Fibroblast of lung (primary cell): ENCODE data around the gene ALDH3A1. TPM values are rescaled to one million over a fixed set of nuclear protein-coding genes. Genes with fewer than 3 reads are reported as not detected.

ENCODE experiments used
- DNase-seq, 2 donors: peaks; one replicate each; pipeline versions ENCODE4 v3.0.0 to v3.0.0-alpha.2; 2010; ENCODE audit warnings: low read depth in 2 of 2
- H2AFZ ChIP-seq: 2 replicates; pipeline ENCODE4 v1.5.1; 2012; ENCODE audit warnings: low read length, control low read depth, inconsistent platforms
- H3K27ac ChIP-seq: 2 replicates; pipeline ENCODE4 v1.5.1; 2011; ENCODE audit warnings: low read length, control low read depth; ENCODE audit not compliant: insufficient read depth
- H3K27me3 ChIP-seq: 2 replicates; pipeline ENCODE4 v1.5.1; 2011; ENCODE audit warnings: mild to moderate bottlenecking, low read length; ENCODE audit not compliant: control insufficient read depth, insufficient read depth
- H3K36me3 ChIP-seq: 2 replicates; pipeline ENCODE4 v1.5.1; 2011; ENCODE audit warnings: low read length; ENCODE audit not compliant: control insufficient read depth, insufficient read depth
- H3K4me1 ChIP-seq: 2 replicates; pipeline ENCODE4 v1.5.1; 2011; ENCODE audit warnings: low read length; ENCODE audit not compliant: control insufficient read depth, insufficient read depth; ENCODE audit errors: extremely low read depth
- H3K4me2 ChIP-seq: 2 replicates; pipeline ENCODE4 v1.5.1; 2011; ENCODE audit warnings: low read length, control low read depth; ENCODE audit not compliant: insufficient read depth; ENCODE audit errors: extremely low read depth
- H3K4me3 ChIP-seq, 4 experiments: fragments of 200-600 bp in 1 of 4; sonication (generic) in 1 of 4; replicated peaks in 1 of 4; 2 replicates each; pipeline ENCODE4 v1.5.1; 2011 to 2016; ENCODE audit warnings: low read length in 4 of 4, low read depth in 3 of 4, mild to moderate bottlenecking in 3 of 4, control low read depth in 2 of 4, inconsistent platforms in 1 of 4, mixed read lengths in 1 of 4; ENCODE audit not compliant: insufficient read depth in 1 of 4; ENCODE audit errors: control extremely low read depth in 1 of 4
- H3K79me2 ChIP-seq: 2 replicates; pipeline ENCODE4 v1.5.1; 2012; ENCODE audit warnings: mild to moderate bottlenecking, low read length, inconsistent platforms; ENCODE audit not compliant: control insufficient read depth, insufficient read depth
- H3K9ac ChIP-seq: 2 replicates; pipeline ENCODE4 v1.5.1; 2011; ENCODE audit warnings: mild to moderate bottlenecking, low read length, control low read depth; ENCODE audit not compliant: insufficient read depth
- H3K9me3 ChIP-seq: 2 replicates; pipeline ENCODE4 v1.5.1; 2012; ENCODE audit warnings: low read depth, low read length; ENCODE audit not compliant: control insufficient read depth, insufficient read depth
- H4K20me1 ChIP-seq: 2 replicates; pipeline ENCODE4 v1.5.1; 2011; ENCODE audit warnings: low read length; ENCODE audit not compliant: control insufficient read depth, insufficient read depth; ENCODE audit errors: extremely low read depth
- EZH2 ChIP-seq: IDR thresholded peaks from 2 replicates; pipeline ENCODE4 v1.5.1; 2012; ENCODE audit warnings: low read length, control low read depth, mild to moderate bottlenecking; ENCODE audit errors: missing control alignments
- polyA minus RNA-seq: library from RNA; depleted of rRNA, polyadenylated mRNA; stranded (reverse); fragments of >200 nt; gene quantifications from 2 replicates; pipeline ENCODE4 v1.2.3, GENCODE V29; 2011; ENCODE audit warnings: low replicate concordance
- polyA plus RNA-seq, 2 donors: library from polyadenylated mRNA; depleted of rRNA in 1 of 2; stranded (reverse) in 1 of 2; unstranded in 1 of 2; fragments of >200 nt; gene quantifications; 2 replicates each; pipeline ENCODE4 v1.2.1, GENCODE V29; 2011 to 2012; ENCODE audit warnings: missing spikeins in 1 of 2
- total RNA-seq: library from RNA; depleted of rRNA; stranded (reverse); fragments of >200 nt; gene quantifications from 2 replicates; pipeline ENCODE4 v1.2.1, GENCODE V29; 2014
- TF ChIP-seq, protein P1 (sequence below), 2 donors: IDR thresholded peaks in 1 of 2; conservative IDR thresholded peaks in 1 of 2; 1 replicate in 1 of 2; 2 replicates in 1 of 2; pipeline ENCODE4 v1.5.1; 2011 to 2012; ENCODE audit warnings: low read length in 2 of 2, control low read depth in 1 of 2, inconsistent platforms in 1 of 2, low read depth in 1 of 2, mild to moderate bottlenecking in 1 of 2

The ALDH3A1 gene
- total RNA-seq (under 0.01 and 0.17 TPM in 2 replicates), polyA plus RNA-seq (0.12 and 1.0 TPM in 2 replicates), polyA minus RNA-seq (0.33 and 2.6 TPM in 2 replicates)
- polyA plus RNA-seq (2012): 0.22 and 2.0 TPM in 2 replicates

DNA sequence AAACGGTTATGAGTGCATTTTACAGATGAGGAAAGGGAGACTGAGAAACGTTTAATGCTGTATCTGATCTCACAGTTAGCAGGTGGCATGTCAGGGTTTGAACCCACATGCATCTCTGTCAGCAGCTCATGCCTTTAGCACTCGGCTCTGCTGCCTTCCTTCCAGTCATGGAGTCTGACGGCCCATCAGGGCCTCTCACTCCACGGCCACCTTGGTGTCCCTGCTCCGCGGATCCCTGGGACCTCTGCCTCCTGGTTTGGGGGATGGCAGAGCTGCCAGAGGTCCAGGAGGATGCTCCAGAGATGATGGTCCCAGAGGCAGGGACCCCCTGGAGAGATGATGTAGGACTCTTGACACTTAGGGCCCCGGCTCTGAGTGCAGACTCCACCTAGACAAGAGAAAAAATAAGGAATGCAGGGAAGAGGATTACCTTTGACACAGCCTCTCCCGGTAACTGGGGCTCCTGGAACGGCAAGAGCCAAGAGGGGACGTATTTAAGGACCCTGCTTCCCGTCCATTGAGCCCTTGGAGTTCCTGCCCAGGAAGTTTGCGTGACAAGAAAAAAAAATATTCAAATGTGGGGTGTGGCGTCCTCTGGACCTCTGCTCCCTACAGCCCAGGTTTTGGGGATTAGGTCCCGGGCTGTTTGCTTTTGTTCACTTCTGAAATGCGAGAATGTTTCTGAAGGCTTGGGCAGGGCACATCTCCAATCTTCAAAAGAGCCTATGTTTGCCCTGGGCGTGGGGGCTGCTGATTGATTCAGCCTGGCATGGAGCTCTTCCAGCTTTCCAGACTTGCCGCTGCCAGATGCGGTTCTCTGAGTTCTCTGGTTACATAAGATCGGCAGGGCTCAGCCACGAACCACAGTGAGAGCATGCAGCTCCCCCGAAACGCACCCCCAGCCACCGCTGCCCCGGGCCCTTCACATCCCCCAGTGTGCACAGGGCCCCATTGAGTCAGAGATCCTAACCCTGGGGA lies at the start of gene ALDH3A1:
TSS of gene ALDH3A1 (minus strand) at position 470 of the 978 bp plus-strand sequence. CDS start 3,169 bp downstream, outside the sequence.
- Histone ChIP-seq H3K4me1 (no peaks in the 10 kb centered on the region), H3K4me3 (no peak within 1 kb of the TSS), H3K4me2 (no peak within 1 kb of the TSS), H3K27ac (no peak within 1 kb of the TSS), H3K9me3 (no peaks in the 10 kb centered on the region), H3K79me2 (no peaks in the 10 kb centered on the region), H2AFZ (no peak within 1 kb of the TSS), H3K27me3 (peaks cover 4% of the 10 kb centered on the region), H4K20me1 (no peaks in the 10 kb centered on the region), H3K36me3 (no peaks in the 10 kb centered on the region), H3K9ac (no peak within 1 kb of the TSS)
- no peak for DNase-seq
- no peak for TF ChIP-seq EZH2
- TF ChIP-seq, protein P1, sequence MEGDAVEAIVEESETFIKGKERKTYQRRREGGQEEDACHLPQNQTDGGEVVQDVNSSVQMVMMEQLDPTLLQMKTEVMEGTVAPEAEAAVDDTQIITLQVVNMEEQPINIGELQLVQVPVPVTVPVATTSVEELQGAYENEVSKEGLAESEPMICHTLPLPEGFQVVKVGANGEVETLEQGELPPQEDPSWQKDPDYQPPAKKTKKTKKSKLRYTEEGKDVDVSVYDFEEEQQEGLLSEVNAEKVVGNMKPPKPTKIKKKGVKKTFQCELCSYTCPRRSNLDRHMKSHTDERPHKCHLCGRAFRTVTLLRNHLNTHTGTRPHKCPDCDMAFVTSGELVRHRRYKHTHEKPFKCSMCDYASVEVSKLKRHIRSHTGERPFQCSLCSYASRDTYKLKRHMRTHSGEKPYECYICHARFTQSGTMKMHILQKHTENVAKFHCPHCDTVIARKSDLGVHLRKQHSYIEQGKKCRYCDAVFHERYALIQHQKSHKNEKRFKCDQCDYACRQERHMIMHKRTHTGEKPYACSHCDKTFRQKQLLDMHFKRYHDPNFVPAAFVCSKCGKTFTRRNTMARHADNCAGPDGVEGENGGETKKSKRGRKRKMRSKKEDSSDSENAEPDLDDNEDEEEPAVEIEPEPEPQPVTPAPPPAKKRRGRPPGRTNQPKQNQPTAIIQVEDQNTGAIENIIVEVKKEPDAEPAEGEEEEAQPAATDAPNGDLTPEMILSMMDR (conservative IDR thresholded peaks at IDR 0.05 in 1 of 2, IDR thresholded peaks at IDR 0.05 in 1 of 2; ENCODE audit: low read depth in 1 of 2, low read length in 2 of 2): no peak

DNA sequence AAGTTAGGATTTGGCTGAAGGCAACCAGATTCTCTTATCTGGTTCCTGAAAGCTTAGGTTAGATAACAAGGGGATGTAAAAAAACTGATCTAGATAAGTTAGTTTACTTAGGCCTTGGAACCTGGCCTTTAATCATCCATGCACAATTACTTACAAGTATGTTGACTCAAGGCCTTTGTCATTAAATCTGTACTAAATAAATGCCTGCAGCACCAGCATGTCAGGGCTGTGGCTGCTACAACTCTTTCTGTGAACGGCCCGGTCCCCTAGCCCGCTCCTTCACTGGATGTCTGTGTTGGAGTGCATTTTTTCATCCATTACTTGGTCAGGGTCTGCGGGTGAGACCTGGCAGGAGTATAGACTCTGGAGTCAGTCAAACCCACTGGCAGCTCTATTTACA lies 48.4 kb upstream of the ALDH3A1 start:
- no peak overlapping the region for H3K4me2 ChIP-seq
- H2AFZ ChIP-seq: no peak overlapping the region
- no peaks in the 10 kb centered on the region for H4K20me1 ChIP-seq
- no peaks in the 10 kb centered on the region for H3K79me2 ChIP-seq
- no peak overlapping the region for H3K9ac ChIP-seq
- H3K4me1 ChIP-seq: no peaks in the 10 kb centered on the region
- no peak overlapping the region for H3K27ac ChIP-seq
- H3K36me3 ChIP-seq: peaks cover 2% of the 10 kb centered on the region
- no peaks in the 10 kb centered on the region for H3K27me3 ChIP-seq
- DNase-seq: no peak
- no peaks in the 10 kb centered on the region for H3K9me3 ChIP-seq
- no peak for TF ChIP-seq EZH2
- no peak overlapping the region for H3K4me3 ChIP-seq

DNA sequence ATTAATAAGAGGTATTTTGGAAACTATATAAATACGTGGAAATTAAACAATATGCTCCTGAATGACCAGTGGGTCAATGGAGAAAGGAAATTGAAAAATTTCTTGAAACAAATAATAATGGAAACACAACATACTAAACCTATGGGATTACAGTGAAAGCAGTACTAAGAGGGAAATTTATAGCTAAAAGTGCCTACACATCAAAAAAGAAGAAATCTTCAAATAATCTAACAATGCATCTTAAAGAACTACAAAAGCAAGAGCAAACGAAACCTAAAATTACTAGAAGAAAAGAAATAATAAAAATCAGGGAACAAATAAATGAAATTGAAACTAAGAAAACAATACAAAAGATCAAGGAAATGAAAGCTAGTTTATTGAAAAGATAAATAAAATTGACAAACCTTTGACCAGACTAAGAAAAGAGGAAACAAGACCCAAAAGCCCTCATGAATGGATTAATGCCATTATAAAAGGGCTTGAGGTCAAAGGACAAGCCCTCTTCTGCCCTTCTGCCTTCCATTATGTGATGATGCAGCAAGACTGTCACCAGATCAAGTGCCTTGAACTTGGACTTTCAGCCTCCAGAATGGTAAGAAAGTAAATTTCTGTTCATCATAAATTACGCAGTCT lies 43.9 kb upstream of the ALDH3A1 start:
- Histone ChIP-seq H3K9ac (no peak overlapping the region), H3K4me2 (no peak overlapping the region), H3K36me3 (no peaks in the 10 kb centered on the region), H3K9me3 (no peaks in the 10 kb centered on the region), H3K79me2 (no peaks in the 10 kb centered on the region), H3K27me3 (no peaks in the 10 kb centered on the region), H4K20me1 (no peaks in the 10 kb centered on the region), H3K4me3 (no peak overlapping the region), H3K4me1 (no peaks in the 10 kb centered on the region), H2AFZ (no peak overlapping the region), H3K27ac (no peak overlapping the region)
- no peak for TF ChIP-seq EZH2
- DNase-seq: no peak
